Tibial nerve (tissue), 4 donors: Measurements from ENCODE around the gene FAS.

Source experiments
- CTCF ChIP-seq, 5 experiments: fragments of 200-600 bp in 3 of 5; fragments of 450-650 bp in 2 of 5; sonication (generic) in 3 of 5; IDR thresholded peaks; one replicate each; pipeline ENCODE4 v1.5.1; 2016 to 2019; ENCODE audit warnings: antibody characterized with exemption in 5 of 5, mild to moderate bottlenecking in 3 of 5, moderate library complexity in 2 of 5
- EP300 ChIP-seq, 2 donors: sonication (generic); formaldehyde crosslinking; IDR thresholded peaks; one replicate each; pipeline ENCODE4 v1.6.1; 2017; ENCODE audit warnings: antibody characterized with exemption in 2 of 2, mild to moderate bottlenecking in 1 of 2
- POLR2A ChIP-seq, 2 donors: fragments of 450-650 bp; IDR thresholded peaks; one replicate each; pipeline ENCODE4 v1.6.1; 2017; ENCODE audit warnings: antibody characterized with exemption in 2 of 2, mild to moderate bottlenecking in 2 of 2, moderate library complexity in 2 of 2

DNA sequence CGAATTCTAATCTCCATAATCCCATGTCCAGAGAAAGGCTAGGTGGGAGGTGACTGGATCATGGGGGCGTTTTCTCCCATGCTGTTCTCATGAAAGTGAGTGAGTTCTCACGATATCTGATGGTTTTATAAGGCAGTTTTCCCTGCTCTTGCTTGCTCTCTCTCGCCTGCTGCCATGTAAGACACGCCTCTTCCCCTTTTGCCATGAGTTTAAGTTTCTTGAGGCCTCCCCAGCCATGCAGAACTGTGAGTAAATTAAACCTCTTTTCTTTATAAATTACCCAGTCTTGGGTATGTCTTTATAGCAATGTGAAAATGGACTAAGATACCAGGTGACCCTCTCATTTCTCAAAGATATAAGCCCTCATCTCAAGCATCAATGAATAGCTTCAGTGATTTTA lies 36.9 kb upstream of the FAS start:
- TF ChIP-seq CTCF (IDR thresholded peaks at IDR 0.05) (no peak), POLR2A (IDR thresholded peaks at IDR 0.05) (no peak), EP300 (IDR thresholded peaks at IDR 0.05) (no peak)
